HG03378 (cell line): ENCODE data around the gene C10orf90.

ENCODE experiments used
- ATAC-seq: cut with Tn5 transposase; IDR thresholded peaks from one replicate; pipeline ENCODE4 v1.9.1; 2021; ENCODE audit warnings: mild to moderate bottlenecking, moderate library complexity; ENCODE audit not compliant: unreplicated experiment

The C10orf90 gene

DNA sequence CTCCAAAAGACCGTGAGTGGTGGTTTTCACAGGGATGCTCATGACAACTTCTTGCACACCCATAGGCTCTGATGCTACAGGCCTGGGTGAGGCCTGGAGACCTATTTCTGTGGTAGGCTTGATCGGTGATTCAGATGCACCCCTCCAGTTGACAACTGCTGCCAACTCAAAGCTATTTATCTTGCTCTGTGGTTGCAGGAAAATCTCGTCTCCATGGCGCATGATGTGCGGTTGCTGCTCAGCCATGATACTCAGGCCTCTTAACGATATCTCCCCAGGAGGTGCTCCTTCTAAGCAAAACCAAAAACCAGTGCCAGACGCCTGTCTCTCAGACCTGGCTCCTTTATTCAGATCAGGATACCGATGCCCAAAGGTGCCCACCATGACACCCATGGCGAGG, 31.4 kb downstream of the C10orf90 start:
- ATAC-seq = no peak

DNA sequence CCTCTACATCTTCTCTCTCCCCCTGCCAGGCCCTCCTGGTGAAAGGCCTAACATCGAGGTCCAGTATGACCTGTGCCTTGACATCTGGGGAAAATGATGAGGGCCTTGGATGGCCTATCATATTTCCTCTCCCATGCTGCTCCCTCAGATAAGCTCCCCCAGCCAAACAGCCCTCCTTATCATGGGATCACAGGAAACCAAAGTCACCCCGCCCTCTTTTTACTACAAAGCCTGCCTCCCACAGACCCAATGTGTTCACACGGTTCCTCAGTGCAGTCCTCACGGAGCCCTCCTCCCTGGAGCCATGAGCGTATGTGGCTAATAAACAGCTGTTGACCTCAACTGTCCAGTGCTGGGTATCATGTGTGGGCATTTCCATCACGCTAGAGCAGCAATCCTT, 32.0 kb downstream of the C10orf90 start:
- ATAC-seq = no peak

GRCh38 chr10:126637501-126637900, 33.0 kb downstream of the C10orf90 start:
- no peak for ATAC-seq

DNA sequence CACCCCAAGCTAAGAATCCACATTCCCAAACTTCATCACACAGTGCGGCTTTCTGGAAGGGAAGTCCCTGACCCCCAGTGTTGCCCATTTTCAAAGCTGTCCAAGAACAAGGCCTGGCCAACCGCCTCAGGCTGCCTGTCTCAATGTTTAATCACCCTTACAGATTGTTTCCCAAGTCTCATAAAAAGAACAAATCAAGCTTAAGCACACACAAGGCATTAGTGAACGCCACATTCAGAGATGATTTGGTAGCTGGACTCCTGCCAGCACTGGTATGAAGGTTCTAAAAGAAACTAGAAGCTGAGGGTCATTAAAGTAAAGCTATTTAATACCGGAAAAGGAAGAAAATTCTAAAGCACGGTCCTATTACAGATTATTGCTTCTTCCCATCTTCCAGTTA, 35.6 kb downstream of the C10orf90 start:
- ATAC-seq = no peak

DNA sequence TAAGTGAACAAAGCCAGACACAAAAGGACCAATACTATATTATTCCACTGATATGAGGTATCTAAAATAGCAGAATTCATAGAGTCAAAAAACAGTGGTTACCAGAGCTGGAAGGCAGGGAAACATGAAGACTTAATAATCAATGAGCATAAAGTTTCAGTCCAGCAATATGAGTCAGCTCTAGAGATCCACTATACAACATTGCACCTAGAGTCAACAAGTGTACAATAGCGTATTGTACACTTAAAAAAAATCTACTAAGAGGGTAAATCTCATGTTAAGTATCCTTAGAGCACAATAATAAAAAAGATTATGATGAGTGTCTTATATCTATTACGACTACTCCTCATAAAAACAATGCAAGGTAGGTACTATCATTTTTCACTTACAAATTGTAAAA, 36.1 kb downstream of the C10orf90 start:
- ATAC-seq = no peak

DNA sequence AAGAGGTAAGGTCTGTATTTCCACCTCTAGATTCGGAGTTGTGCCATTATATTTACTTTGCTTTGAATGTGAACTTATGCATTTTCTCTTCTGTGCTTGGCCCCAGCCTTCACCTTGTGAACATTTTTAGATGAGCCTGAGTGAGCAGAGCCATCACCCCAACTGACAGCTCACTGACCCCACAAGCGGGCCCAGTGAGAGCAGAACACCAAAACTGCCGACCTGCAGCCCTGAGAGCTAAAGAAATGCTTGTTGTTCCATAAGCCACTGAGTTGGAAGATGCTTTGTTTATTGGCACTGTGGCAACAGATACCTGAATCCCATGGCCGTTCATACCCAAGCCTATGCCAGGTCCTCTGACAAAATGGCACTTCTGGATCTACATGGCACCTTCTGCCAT, 37.8 kb downstream of the C10orf90 start:
- no peak for ATAC-seq

DNA sequence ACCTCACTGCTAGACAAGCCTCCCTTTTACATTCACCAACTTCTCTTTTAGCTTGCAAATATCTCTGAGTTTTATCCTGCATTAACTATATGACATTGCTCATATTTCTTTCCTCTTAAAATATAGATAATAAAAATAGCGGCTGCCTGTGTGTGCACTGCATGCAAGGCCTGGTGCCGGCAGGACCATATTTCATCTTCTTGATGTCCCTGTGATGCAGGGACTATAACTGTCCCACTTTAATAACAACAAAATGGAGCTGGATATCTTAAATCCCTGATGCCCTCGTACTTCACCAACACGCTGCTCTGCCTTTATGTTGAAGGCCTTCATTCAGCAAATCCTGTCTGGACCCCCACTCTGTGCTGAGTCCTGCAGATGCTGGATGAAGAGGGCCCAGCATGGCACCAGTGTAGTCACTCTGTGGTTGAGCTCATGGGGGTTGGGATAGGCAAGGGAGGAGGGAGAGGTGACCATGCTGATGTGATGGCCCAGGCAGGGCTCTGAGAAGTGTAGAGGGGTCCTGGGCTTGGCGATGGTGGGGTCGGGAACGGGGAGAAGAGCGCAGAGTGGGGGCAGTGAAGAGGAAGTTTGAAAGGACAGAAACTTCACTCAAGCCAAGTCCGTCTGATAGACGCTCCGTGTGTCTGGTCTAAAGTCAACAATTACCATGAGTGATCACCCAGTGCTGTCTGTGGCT, 40.4 kb downstream of the C10orf90 start:
- ATAC-seq = no peak

DNA sequence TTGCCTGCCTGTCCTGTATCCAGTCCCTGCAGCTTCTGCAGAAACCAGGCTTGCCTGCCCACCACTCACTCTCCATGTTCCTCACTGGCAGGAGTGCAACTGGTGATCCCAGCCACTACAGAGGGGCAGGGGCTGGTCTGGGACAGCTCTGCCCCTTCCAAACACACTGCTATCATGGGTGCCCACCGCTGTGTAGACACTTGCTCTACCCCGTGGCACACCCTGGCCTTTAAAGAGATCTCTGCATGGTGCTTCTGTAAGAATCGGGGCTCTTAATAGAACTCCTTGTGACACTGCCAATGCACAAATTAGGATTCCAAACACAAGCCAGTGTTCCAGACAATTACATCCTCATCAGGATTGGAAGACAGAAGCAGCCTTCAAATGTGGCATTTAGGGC, 41.7 kb downstream of the C10orf90 start:
- no peak for ATAC-seq

GRCh38 chr10:126621846-126622245, 48.6 kb downstream of the C10orf90 start:
- no peak for ATAC-seq

GRCh38 chr10:126618466-126618865, 52.0 kb downstream of the C10orf90 start:
- ATAC-seq = no peak

GRCh38 chr10:126617733-126618132, 52.8 kb downstream of the C10orf90 start:
- no peak for ATAC-seq

DNA sequence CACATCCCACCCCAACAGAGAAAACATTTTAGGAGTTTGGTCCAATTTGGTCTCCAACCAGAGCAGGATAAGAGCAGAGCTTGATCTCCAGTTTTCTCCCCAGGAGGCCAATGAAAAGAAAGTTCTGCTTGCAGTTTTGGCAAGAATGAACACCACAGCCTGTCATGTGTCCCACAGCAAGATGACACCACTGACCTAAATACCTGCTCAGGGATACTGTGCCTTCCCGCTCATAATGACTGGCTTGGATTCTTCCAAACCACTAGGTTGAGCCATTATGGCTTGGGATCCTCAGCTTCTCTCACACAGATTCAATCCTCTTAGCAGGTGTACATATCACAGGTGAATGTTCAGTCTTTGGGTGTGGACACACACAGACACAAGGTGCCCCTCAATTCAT, 53.3 kb downstream of the C10orf90 start:
- ATAC-seq = no peak

- ATAC-seq = no peak
Measured at GRCh38 chr10:126616737-126617136, 53.8 kb downstream of the C10orf90 start.

GRCh38 chr10:126611303-126611702, 59.2 kb downstream of the C10orf90 start:
- no peak for ATAC-seq

DNA sequence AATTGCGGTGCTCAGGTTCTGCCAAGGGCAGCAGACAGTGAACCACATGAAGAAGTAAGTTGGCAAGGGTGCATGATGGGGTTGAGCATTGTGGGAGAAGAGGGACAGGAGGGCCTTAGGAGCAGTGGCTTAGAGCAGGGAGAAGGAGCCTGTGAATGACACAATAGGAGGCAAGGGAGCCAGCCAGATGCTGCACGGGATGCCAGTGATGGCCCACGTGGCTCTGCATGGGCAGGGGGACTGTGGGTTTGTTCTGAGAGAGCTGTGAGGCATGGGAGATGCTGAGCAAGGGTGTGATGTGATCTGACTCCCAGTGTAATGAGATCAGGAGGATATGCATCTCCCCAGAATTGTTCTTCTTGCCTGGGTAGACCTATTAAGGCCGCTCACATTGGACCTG, 60.9 kb downstream of the C10orf90 start:
- ATAC-seq = no peak

- ATAC-seq = no peak
Measured at GRCh38 chr10:126599949-126600682, 70.4 kb downstream of the C10orf90 start.

- ATAC-seq = peak; percentile 65
Measured at GRCh38 chr10:126598009-126598408, 72.5 kb downstream of the C10orf90 start.

DNA sequence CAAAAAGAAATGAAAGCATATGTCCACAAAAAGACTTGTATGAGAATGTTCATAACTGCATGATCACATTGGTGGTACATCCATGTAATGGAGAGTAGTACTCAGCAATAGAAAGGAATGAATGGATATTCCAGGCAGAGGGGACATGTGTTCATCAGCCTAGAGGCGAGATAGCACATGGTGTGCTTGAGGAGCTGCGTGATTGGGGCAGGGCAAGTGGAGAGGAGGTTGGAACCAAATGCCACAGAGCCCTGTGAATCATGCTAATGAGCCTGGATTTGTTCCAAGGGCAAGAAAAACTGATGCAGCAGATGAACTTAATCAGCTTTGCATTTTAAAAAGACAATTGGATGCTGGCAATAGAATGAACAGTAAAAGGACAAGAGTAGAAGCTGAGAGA, 73.3 kb downstream of the C10orf90 start:
- ATAC-seq = no peak

DNA sequence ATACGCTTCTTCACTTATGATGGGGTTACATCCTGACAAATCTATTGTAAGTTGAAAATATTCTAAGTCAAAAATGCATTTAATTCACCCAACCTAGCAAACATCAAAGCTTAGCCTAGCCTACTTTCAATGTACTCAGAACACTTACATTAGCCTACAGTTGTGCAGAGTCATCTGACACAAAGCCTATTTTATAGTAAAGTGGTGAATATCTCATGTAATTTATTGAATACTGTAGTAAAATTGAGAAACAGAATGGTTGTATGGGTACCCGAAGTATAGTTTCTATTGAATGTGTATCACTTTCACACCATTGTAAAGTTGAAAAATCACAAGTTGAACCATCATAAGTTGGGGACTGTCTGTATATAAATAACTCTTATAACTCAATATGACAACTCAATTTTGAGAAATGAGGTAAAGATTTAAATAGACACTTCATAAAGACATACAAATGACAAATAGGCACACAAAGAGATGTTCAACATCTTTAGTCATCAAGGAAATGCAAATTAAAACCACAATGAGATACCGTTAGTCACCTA, 73.9 kb downstream of the C10orf90 start:
- ATAC-seq = no peak

DNA sequence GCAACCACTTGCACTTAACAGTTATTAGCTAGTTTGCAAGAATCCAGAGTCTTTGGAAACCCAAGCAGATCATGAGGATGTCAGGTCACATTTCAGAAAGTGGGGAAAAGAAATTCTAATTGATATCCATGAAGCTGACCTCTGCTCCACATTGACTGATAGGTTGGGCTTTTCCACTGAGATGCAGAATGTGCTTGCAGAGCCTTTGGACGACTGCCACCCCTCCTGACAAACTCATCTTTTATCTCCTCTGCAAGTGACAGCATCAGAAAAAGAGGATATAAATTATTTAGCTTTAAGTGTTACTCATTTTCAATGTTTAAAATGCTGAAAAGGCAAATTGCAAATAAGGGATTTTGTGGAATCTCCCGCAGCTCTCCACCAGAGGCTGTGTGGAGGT, 75.3 kb downstream of the C10orf90 start:
- ATAC-seq = no peak

DNA sequence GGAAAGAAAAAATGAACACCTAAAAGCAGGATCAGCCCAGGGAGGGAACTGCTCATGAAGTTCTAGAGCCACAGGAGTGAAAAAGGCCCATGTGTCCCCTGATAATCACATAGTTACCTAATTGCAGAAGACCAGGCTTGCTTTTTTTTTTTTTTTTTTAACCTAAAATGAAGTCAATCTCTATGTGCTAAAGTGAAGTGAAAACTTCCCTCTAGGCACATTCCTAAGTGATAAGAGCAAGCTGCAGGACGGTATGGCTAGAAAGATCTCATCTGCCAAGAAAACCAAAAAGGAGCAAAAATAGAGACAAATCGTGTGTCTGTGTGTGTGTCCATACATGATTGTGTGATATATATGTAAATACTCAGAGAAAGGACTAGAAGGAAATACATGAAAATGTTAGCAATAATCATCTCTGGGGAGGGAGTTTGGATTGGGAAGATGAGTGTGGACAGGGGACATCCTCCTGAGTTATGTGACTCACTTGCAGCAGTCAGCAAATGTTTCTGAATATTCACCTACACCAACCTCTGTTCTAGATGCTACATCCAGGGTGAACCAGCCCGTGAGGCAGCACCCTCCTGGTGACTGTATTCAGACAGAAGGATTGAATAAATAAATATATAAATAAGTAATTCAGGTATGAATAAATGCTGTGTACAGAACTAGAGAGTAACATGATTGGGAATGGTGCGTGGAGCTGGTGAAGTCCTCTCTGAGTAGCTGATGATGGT, 76.4 kb downstream of the C10orf90 start:
- no peak for ATAC-seq

DNA sequence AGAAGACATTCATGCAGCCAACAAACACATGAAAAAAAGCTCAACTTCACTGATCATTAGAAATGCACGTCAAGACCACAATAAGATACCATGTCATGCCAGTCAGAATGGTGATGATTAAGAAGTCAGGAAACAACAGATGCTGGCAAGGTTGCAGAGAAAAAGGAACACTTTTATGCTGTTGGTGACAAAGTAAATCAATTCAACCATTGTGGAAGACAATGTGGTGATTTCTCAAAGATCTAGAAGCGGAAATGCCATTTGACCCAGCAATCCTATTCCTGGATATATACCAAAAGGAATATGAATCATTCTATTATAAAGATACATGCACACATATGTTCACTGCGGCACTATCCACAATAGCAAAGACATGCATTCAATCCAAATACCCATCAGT, 77.6 kb downstream of the C10orf90 start:
- ATAC-seq = no peak
